Osteoblast (primary cell): ENCODE measurements around the gene NFIB. TPM values are rescaled to one million over a fixed set of nuclear protein-coding genes. Genes with fewer than 3 reads are reported as not detected.
A peak's percentile ranks its signal among the peaks of the same experiment; 100 is the strongest.

Experiments used
- DNase-seq: peaks from one replicate; pipeline ENCODE4 v3.0.0; 2011; ENCODE audit warnings: low spot score, mixed read lengths; ENCODE audit not compliant: insufficient read length; ENCODE audit errors: missing footprints
- H2AFZ ChIP-seq: 2 replicates; pipeline ENCODE4 v1.6.0; 2011; ENCODE audit warnings: mild to moderate bottlenecking, low read length
- H3K27ac ChIP-seq: 2 replicates; pipeline ENCODE4 v1.5.1; 2011; ENCODE audit warnings: mild to moderate bottlenecking, low read depth, low read length, moderate library complexity
- H3K27me3 ChIP-seq: 2 replicates; pipeline ENCODE4 v1.6.0; 2012; ENCODE audit warnings: mild to moderate bottlenecking, control low read depth, inconsistent platforms, low read length, moderate library complexity; ENCODE audit not compliant: insufficient read depth
- H3K36me3 ChIP-seq: 2 replicates; pipeline ENCODE4 v1.5.1; 2011; ENCODE audit warnings: mild to moderate bottlenecking, low read length, control low read depth, moderate library complexity; ENCODE audit not compliant: insufficient read depth
- H3K4me1 ChIP-seq: 2 replicates; pipeline ENCODE4 v1.5.1; 2011; ENCODE audit warnings: mild to moderate bottlenecking, low read length, control low read depth, moderate library complexity; ENCODE audit not compliant: insufficient read depth
- H3K4me2 ChIP-seq: 2 replicates; pipeline ENCODE4 v1.6.0; 2011; ENCODE audit warnings: mild to moderate bottlenecking, low read length; ENCODE audit not compliant: insufficient read depth
- H3K4me3 ChIP-seq: fragments of 200-600 bp; sonication (generic); 3 replicates; pipeline ENCODE4 v1.5.1; 2012; ENCODE audit warnings: mild to moderate bottlenecking, low read length, inconsistent platforms; ENCODE audit not compliant: insufficient read depth
- H3K79me2 ChIP-seq: 2 replicates; pipeline ENCODE4 v1.6.0; 2012; ENCODE audit warnings: mild to moderate bottlenecking, low read length, control low read depth, inconsistent platforms; ENCODE audit not compliant: insufficient read depth
- H3K9me3 ChIP-seq: 2 replicates; pipeline ENCODE4 v1.5.1; 2011; ENCODE audit warnings: low read depth, low read length, control low read depth
- H4K20me1 ChIP-seq: 2 replicates; pipeline ENCODE4 v1.6.0; 2012; ENCODE audit warnings: mild to moderate bottlenecking, low read length, control low read depth; ENCODE audit not compliant: insufficient read depth
- total RNA-seq: library from RNA; depleted of rRNA; stranded (reverse); fragments of >200 nt; gene quantifications from 2 replicates; pipeline ENCODE4 v1.2.3, GENCODE V29; 2012
- TF ChIP-seq, protein P1 (sequence below): IDR thresholded peaks from 2 replicates; pipeline ENCODE4 v1.5.1; 2011; ENCODE audit warnings: mild to moderate bottlenecking, low read depth, low read length, moderate library complexity; ENCODE audit errors: extremely low read depth

NFIB gene
- total RNA-seq, 1 donor, result 21.0 TPM

DNA sequence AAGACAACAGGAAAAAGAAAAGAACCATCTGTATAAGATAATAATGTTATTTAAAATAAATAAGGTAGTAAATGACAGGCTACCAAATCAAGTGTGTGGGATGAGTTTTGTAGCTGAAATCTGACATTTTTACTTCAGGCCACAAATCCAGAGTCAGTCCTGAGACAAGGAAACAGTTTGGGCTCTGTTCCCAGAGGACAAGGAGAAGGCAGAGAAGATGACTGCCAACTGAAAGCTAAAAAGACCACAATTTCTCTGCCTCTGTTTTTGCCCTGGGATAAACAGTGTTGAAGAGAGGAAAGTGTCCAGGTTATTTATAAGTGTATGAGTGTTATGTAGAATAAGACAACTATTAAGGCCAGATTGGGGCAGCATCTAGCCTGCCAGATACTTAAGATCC lies 180.5 kb downstream of the NFIB start:
- Histone ChIP-seq H3K4me2 (no peak overlapping the region), H3K27ac (no peak overlapping the region), H3K79me2 (no peaks in the 10 kb centered on the region), H3K9me3 (no peaks in the 10 kb centered on the region), H2AFZ (no peak overlapping the region), H3K4me3 (no peak overlapping the region), H3K4me1 (no peaks in the 10 kb centered on the region), H3K27me3 (no peaks in the 10 kb centered on the region), H4K20me1 (no peaks in the 10 kb centered on the region), H3K36me3 (no peaks in the 10 kb centered on the region)
- TF ChIP-seq, protein P1, sequence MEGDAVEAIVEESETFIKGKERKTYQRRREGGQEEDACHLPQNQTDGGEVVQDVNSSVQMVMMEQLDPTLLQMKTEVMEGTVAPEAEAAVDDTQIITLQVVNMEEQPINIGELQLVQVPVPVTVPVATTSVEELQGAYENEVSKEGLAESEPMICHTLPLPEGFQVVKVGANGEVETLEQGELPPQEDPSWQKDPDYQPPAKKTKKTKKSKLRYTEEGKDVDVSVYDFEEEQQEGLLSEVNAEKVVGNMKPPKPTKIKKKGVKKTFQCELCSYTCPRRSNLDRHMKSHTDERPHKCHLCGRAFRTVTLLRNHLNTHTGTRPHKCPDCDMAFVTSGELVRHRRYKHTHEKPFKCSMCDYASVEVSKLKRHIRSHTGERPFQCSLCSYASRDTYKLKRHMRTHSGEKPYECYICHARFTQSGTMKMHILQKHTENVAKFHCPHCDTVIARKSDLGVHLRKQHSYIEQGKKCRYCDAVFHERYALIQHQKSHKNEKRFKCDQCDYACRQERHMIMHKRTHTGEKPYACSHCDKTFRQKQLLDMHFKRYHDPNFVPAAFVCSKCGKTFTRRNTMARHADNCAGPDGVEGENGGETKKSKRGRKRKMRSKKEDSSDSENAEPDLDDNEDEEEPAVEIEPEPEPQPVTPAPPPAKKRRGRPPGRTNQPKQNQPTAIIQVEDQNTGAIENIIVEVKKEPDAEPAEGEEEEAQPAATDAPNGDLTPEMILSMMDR, result no peak
- DNase-seq, result no peak

DNA sequence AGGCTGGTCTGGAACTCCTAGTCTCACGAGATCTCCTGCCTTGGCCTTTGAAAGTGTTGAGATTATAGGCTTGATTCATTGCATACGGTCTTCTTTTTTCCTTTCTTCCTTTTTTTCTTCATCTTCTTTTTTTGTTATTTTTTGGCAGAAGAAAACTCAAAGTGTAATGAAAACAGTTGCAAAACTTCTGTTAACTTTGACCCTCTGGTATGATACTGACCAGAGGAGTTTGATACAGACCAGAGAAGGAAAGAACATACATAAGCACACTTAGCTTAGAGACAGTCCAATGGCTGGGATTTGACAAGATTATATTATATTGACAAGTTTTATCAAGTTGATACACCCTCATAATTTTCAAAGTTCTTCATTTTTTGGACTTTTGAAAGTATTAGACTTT lies 181.2 kb downstream of the NFIB start:
- Histone ChIP-seq H3K4me3 (no peak overlapping the region), H3K27me3 (no peaks in the 10 kb centered on the region), H3K4me1 (no peaks in the 10 kb centered on the region), H3K4me2 (no peak overlapping the region), H2AFZ (no peak overlapping the region), H3K9me3 (no peaks in the 10 kb centered on the region), H3K27ac (no peak overlapping the region), H4K20me1 (no peaks in the 10 kb centered on the region), H3K36me3 (no peaks in the 10 kb centered on the region), H3K79me2 (no peaks in the 10 kb centered on the region)
- no peak for DNase-seq
- TF ChIP-seq, protein P1, result no peak

GRCh38 chr9:14131356-14132088 lies 182.4 kb downstream of the NFIB start:
- Histone ChIP-seq H4K20me1 (no peaks in the 10 kb centered on the region), H3K4me1 (no peaks in the 10 kb centered on the region), H3K79me2 (no peaks in the 10 kb centered on the region), H3K4me2 (no peak overlapping the region), H2AFZ (no peak overlapping the region), H3K4me3 (no peak overlapping the region), H3K27ac (no peak overlapping the region), H3K36me3 (peaks cover 2% of the 10 kb centered on the region), H3K27me3 (no peaks in the 10 kb centered on the region), H3K9me3 (no peaks in the 10 kb centered on the region)
- no peak for DNase-seq
- TF ChIP-seq, protein P1, result no peak

DNA sequence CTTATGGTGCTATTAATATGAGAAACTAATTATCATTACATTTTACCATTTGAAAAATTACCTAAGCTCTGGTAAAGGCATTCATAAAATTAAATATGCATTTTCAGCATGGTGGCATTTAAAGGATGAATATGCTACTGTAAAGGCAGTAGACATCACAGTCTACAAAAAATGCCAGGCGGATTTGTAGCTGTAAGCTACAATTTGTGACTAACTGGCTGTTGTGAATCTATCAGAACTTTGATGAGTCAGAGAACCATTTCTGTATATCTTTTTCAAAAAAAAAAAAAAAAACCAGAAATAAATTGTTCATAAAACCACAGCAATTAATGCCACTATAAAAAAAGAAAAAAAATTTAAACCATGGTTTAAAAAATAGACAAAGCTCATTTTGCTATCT lies 186.3 kb downstream of the NFIB start:
- Histone ChIP-seq H3K27me3 (no peaks in the 10 kb centered on the region), H3K36me3 (peaks cover 19% of the 10 kb centered on the region), H3K4me1 (no peaks in the 10 kb centered on the region), H3K4me2 (no peak overlapping the region), H4K20me1 (no peaks in the 10 kb centered on the region), H3K4me3 (no peak overlapping the region), H3K79me2 (no peaks in the 10 kb centered on the region), H3K9me3 (no peaks in the 10 kb centered on the region), H3K27ac (no peak overlapping the region), H2AFZ (no peak overlapping the region)
- TF ChIP-seq, protein P1, result no peak
- peak; percentile 21 for DNase-seq
